Spleen (tissue), 11 donors: ENCODE results near the gene ZMPSTE24. TPM values are rescaled to one million over a fixed set of nuclear protein-coding genes. Genes with fewer than 3 reads are reported as not detected.
"Not testable (repeated sequence)": the region's sequence is repeated elsewhere in the genome, so short reads cannot be mapped to it uniquely, and the experiment has no call there.

Experiments used
- DNase-seq: peaks from one replicate; pipeline ENCODE4 v3.0.0-alpha.2; 2020
- H3K27ac ChIP-seq, 8 donors: fragments of 200-600 bp; sonication (generic) in 7 of 8; 1 replicate in 4 of 8; 2 replicates in 4 of 8; pipeline versions ENCODE4 v1.5.0 to v1.8.0; 2016 to 2021; ENCODE audit warnings: inconsistent platforms in 4 of 8, mild to moderate bottlenecking in 4 of 8, moderate library complexity in 1 of 8
- H3K27me3 ChIP-seq, 7 donors: fragments of 200-600 bp; sonication (generic) in 6 of 7; replicated peaks in 1 of 7; 1 replicate in 4 of 7; 2 replicates in 3 of 7; pipeline versions ENCODE4 v1.5.0 to v1.8.0; 2016 to 2021; ENCODE audit warnings: inconsistent platforms in 3 of 7, mild to moderate bottlenecking in 1 of 7
- H3K36me3 ChIP-seq, 6 donors: fragments of 200-600 bp; sonication (generic) in 5 of 6; 1 replicate in 4 of 6; 2 replicates in 2 of 6; pipeline versions ENCODE4 v1.5.0 to v1.8.0; 2016 to 2021; ENCODE audit warnings: inconsistent platforms in 2 of 6
- H3K4me1 ChIP-seq, 6 donors: fragments of 200-600 bp; sonication (generic) in 5 of 6; 1 replicate in 3 of 6; 2 replicates in 3 of 6; pipeline versions ENCODE4 v1.5.0 to v1.8.0; 2016 to 2021; ENCODE audit warnings: inconsistent platforms in 3 of 6
- H3K4me3 ChIP-seq, 8 donors: fragments of 200-600 bp; sonication (generic) in 7 of 8; 1 replicate in 4 of 8; 2 replicates in 4 of 8; pipeline versions ENCODE4 v1.5.0 to v1.8.0; 2016 to 2021; ENCODE audit warnings: inconsistent platforms in 4 of 8, mild to moderate bottlenecking in 4 of 8, moderate library complexity in 2 of 8
- H3K9me3 ChIP-seq, 8 donors: fragments of 200-600 bp; sonication (generic) in 7 of 8; 1 replicate in 4 of 8; 2 replicates in 4 of 8; pipeline versions ENCODE4 v1.5.0 to v1.8.0; 2016 to 2021; ENCODE audit warnings: inconsistent platforms in 4 of 8
- POLR2A ChIP-seq, 3 donors: fragments of 450-650 bp; IDR thresholded peaks; one replicate each; pipeline ENCODE4 v1.5.1; 2017; ENCODE audit warnings: antibody characterized with exemption in 3 of 3, mild to moderate bottlenecking in 1 of 3
- POLR2AphosphoS5 ChIP-seq, 3 donors: sonication (generic); formaldehyde crosslinking; IDR thresholded peaks; one replicate each; pipeline ENCODE4 v1.5.1; 2017; ENCODE audit warnings: antibody characterized with exemption in 3 of 3
- WGBS, 5 donors: extraction: QIAGEN DNeasy Blood & Tissue Kit in 3 of 5; methylation state at CpG; one replicate each; pipeline versions ENCODE4 v1.1.5 to v1.1.7; 2013 to 2018; 5-methylcytosine and 5-hydroxymethylcytosine counted together
- intact Hi-C: fragments of 100-400 bp; cut with DNase I; formaldehyde crosslinking; loops from one replicate; pipeline ENCODE4 v1.15.0; 2023; ENCODE audit warnings: low total_unique reads
- polyA plus RNA-seq, 3 donors: library from polyadenylated mRNA; stranded (reverse); fragments of 200-250 nt; gene quantifications; one replicate each; pipeline ENCODE4 v1.2.1, GENCODE V29; 2013
- total RNA-seq, 7 donors: library from RNA; depleted of rRNA in 3 of 7; stranded (reverse); fragments of >200 nt in 3 of 7; fragmentation: NEBNext Ultra II Directional in 4 of 7; extraction: Animal tissue kit (Norgen Biotek cat#: 25700) in 4 of 7; gene quantifications; one replicate each; pipeline versions ENCODE4 v1.1.0 to v1.2.1, GENCODE V29; 2016 to 2021
- TF ChIP-seq, protein P1 (sequence below), 11 experiments: fragments of 200-600 bp in 7 of 11; fragments of 450-650 bp in 4 of 11; sonication (generic) in 4 of 11; IDR thresholded peaks in 8 of 11; conservative IDR thresholded peaks in 3 of 11; 1 replicate in 7 of 11; 2 replicates in 4 of 11; pipeline versions ENCODE4 v1.4.0 to v1.8.0; 2016 to 2021; ENCODE audit warnings: antibody characterized with exemption in 11 of 11, inconsistent platforms in 4 of 11, mild to moderate bottlenecking in 1 of 11
- donor health status: healthy with polysubstance abuse.
- donor health status: DM: no; HTN: no; CAD: no; lungs with moderate emphysema.
- donor health status: DM: no; HTN: no; CAD: no.
- donor health status: Bipolar disorder and iron deficiency.
- donor health status: healthy.
- donor health status: DM: no; HTN: no; CAD: no.
- donor health status: DM: yes; HTN: yes; CAD: no.

The ZMPSTE24 gene
- total and polyA plus RNA-seq, 10 donors: 7.9 to 33.3 (median 23.9) TPM

DNA sequence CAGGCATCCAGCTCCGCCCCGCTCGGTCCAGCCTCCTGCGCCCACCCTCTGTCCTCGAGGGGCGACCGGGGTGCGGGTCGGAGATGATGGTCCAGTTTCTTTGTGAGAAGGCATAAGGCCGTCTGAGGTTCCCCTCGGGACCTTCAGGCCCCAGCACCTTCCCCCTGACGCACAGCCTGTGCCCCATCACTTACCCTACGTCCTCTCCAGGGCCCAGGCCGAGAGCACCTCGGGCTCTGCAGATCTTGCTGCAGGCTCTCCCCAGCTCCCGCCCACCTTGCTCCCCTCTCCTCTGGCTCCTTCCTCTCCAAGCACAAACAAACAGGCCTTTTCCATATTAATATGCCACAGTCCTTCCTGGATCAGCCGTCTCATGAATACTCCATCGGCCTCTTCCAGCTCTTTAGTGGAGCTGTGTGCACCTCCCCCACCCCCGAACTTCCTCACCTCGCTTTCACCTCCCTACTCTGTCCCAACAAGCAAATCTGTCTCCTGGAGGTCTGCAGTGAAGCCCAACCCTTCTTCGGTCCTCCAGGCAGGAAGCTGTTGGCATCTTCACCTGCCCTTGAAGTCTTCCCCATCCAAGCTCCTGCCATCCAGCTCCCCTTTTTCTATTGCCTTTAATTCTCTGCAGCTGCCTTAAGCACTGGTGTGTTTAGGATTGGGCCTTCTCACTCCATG lies 59.5 kb downstream of the ZMPSTE24 start:
- 30 to 54% (median 43%) methylated on average over 15 to 21 of the region's 21 CpGs for WGBS, 5 donors
- Histone ChIP-seq H3K27ac (no peak overlapping the region), H3K4me1 (peaks cover 22 to 52% (median 51%) of the 10 kb centered on the region in 6 donors), H3K4me3 (peak overlapping the region in 7 of 8 donors; percentile 39 to 82 (median 54)), H3K27me3 (peaks cover 0 to 45% (median 24%) of the 10 kb centered on the region in 7 donors), H3K36me3 (no peaks in the 10 kb centered on the region), H3K9me3 (no peaks in the 10 kb centered on the region)
- no peak for DNase-seq
- no peak for TF ChIP-seq POLR2AphosphoS5 (IDR thresholded peaks at IDR 0.05)
- no peak for TF ChIP-seq POLR2A (IDR thresholded peaks at IDR 0.05)
- TF ChIP-seq, protein P1, sequence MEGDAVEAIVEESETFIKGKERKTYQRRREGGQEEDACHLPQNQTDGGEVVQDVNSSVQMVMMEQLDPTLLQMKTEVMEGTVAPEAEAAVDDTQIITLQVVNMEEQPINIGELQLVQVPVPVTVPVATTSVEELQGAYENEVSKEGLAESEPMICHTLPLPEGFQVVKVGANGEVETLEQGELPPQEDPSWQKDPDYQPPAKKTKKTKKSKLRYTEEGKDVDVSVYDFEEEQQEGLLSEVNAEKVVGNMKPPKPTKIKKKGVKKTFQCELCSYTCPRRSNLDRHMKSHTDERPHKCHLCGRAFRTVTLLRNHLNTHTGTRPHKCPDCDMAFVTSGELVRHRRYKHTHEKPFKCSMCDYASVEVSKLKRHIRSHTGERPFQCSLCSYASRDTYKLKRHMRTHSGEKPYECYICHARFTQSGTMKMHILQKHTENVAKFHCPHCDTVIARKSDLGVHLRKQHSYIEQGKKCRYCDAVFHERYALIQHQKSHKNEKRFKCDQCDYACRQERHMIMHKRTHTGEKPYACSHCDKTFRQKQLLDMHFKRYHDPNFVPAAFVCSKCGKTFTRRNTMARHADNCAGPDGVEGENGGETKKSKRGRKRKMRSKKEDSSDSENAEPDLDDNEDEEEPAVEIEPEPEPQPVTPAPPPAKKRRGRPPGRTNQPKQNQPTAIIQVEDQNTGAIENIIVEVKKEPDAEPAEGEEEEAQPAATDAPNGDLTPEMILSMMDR (IDR thresholded peaks at IDR 0.05 in 8 of 11, conservative IDR thresholded peaks at IDR 0.05 in 3 of 11): no peak
- intact Hi-C loops: no loop called here

DNA sequence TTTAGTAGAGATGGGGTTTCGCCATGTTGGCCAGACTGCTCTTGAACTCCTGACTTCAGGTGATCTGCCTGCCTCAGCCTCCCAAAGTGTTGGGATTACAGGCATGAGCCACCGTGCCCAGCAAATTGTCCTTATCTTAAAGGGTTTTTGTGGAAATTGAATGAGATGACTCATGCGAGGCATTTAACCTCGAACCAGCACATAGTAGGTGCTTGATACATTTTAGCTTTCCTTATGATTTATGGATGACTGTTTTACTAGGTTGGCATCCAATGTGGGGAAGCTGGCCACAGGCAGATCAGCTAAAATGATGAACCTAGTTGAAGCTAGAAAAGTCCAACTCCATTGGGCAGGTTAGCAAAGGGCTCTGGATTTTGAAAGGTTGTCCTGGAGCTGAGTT lies 60.4 kb downstream of the ZMPSTE24 start:
- no peak for DNase-seq
- Histone ChIP-seq H3K27me3 (peaks cover 0 to 45% (median 24%) of the 10 kb centered on the region in 7 donors), H3K27ac (no peak overlapping the region), H3K4me3 (no peak overlapping the region), H3K9me3 (no peaks in the 10 kb centered on the region), H3K36me3 (no peaks in the 10 kb centered on the region), H3K4me1 (peaks cover 13 to 43% (median 42%) of the 10 kb centered on the region in 6 donors)
- TF ChIP-seq, protein P1 (IDR thresholded peaks at IDR 0.05 in 8 of 11, conservative IDR thresholded peaks at IDR 0.05 in 3 of 11): no peak
- 89 to 96% (median 94%) methylated on average over 4 of the region's 4 CpGs for WGBS, 5 donors
- intact Hi-C loops: no loop called here

DNA sequence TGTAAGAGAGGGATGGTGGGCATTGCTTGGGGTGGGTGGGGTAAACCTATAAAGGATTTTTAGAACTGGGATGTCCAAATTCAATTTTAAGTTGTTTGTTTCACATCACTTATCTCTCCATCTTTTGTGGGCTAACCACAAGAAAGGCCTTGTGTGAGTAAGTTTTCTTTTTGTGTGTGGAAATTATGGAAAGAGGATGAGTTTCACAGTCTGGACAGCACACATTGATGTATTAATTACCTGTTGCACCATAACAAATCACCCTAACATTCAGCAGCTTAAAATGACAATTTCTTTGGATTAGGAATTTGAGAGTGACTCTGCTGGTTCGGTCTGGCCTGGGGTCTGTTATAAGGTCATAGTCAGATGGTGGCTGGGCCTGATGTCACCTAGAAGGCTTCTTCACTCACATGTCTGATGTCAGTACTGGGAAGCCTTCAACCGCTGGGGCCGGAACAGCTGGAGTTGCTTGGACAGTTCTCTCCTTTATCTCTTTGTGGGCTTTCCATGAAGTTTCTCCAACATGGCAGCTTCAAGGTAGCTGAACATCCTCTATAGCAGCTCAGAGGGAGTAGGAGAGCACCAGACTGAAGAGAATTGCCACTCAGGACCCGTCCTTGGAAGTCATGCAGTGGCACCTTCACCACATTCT lies 61.1 kb downstream of the ZMPSTE24 start:
- Histone ChIP-seq H3K27ac (no peak overlapping the region), H3K27me3 (peaks cover 0 to 45% (median 24%) of the 10 kb centered on the region in 7 donors), H3K4me1 (peaks cover 12 to 37% (median 36%) of the 10 kb centered on the region in 6 donors), H3K4me3 (no peak overlapping the region), H3K9me3 (no peaks in the 10 kb centered on the region), H3K36me3 (no peaks in the 10 kb centered on the region)
- DNase-seq: no peak
- TF ChIP-seq, protein P1 (IDR thresholded peaks at IDR 0.05 in 8 of 11, conservative IDR thresholded peaks at IDR 0.05 in 3 of 11): no peak
- TF ChIP-seq POLR2A (IDR thresholded peaks at IDR 0.05) (no peak), POLR2AphosphoS5 (IDR thresholded peaks at IDR 0.05) (no peak)
- intact Hi-C loops: no loop called here
- WGBS, 5 donors: 90 to 98% (median 93%) methylated on average over 4 of the region's 4 CpGs

DNA sequence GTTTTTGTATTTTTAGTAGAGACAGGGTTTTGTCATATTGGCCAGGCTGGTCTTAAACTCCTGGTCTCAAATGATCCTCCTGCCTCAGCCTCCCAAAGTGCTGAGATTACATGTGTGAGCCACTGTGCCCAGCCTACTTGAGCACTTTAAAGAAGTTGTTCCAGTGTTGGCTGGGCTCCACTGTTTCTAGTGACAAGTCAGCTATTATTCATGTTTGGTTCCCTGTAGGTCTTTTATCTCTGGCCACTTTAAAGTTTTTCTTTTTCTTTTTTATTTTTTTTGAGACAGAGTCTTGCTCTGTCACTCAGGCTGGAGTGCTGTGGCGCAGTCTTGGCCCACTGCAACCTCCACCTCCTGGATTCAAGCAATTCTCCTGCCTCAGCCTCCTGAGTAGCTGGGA lies 73.4 kb downstream of the ZMPSTE24 start:
- H3K4me1 ChIP-seq, DNase-seq, intact Hi-C loops, H3K27ac ChIP-seq, H3K36me3 ChIP-seq, H3K27me3 ChIP-seq, H3K9me3 ChIP-seq, H3K4me3 ChIP-seq: not testable (repeated sequence)
- 68 to 96% (median 89%) methylated on average over 1 of the region's 1 CpG for WGBS, 5 donors
